ENCODE results near the gene CFD.
A peak's percentile ranks its signal among the peaks of the same experiment; 100 is the strongest.
"Not testable (repeated sequence)": the region's sequence is repeated elsewhere in the genome, so short reads cannot be mapped to it uniquely, and the experiment has no call there.

The CFD gene

GRCh38 chr19:858868-859843 is at the start of gene CFD:
CFD (plus strand) TSS chr19:859664; CDS start chr19:859690, 26 bp downstream.
- Mint-ChIP-seq H3K9me3 (no peaks in the 10 kb centered on the region), H3K4me1 (ENCODE audit: low read depth) (peaks cover 13% of the 10 kb centered on the region), H3K27ac (no peak within 1 kb of the TSS), H3K27me3 (peaks cover 7% of the 10 kb centered on the region), H3K4me3 (no peak within 1 kb of the TSS), H3K36me3 (ENCODE audit: low read depth) (no peaks in the 10 kb centered on the region)

GRCh38 chr19:810077-810855 is 49.2 kb upstream of the CFD start:
- no peaks in the 10 kb centered on the region for H3K9me3 Mint-ChIP-seq
- peaks cover 7% of the 10 kb centered on the region for H3K4me1 Mint-ChIP-seq (ENCODE audit: low read depth)
- no peaks in the 10 kb centered on the region for H3K27me3 Mint-ChIP-seq
- H3K27ac Mint-ChIP-seq: no peak overlapping the region
- peaks cover 59% of the 10 kb centered on the region for H3K36me3 Mint-ChIP-seq (ENCODE audit: low read depth)
- no peak overlapping the region for H3K4me3 Mint-ChIP-seq

- H3K27me3 Mint-ChIP-seq: no peaks in the 10 kb centered on the region
- peaks cover 7% of the 10 kb centered on the region for H3K4me1 Mint-ChIP-seq (ENCODE audit: low read depth)
- no peaks in the 10 kb centered on the region for H3K9me3 Mint-ChIP-seq
- no peak overlapping the region for H3K4me3 Mint-ChIP-seq
- H3K27ac Mint-ChIP-seq: no peak overlapping the region
- peaks cover 59% of the 10 kb centered on the region for H3K36me3 Mint-ChIP-seq (ENCODE audit: low read depth)
Measured at GRCh38 chr19:810883-811489, 48.5 kb upstream of the CFD start.

- Mint-ChIP-seq H3K27ac (no peak overlapping the region), H3K4me3 (no peak overlapping the region), H3K36me3 (ENCODE audit: low read depth) (peaks cover 62% of the 10 kb centered on the region), H3K9me3 (peaks cover 4% of the 10 kb centered on the region), H3K27me3 (no peaks in the 10 kb centered on the region), H3K4me1 (ENCODE audit: low read depth) (peaks cover 7% of the 10 kb centered on the region)
Measured at GRCh38 chr19:811506-812048, 47.9 kb upstream of the CFD start.

- Mint-ChIP-seq H3K27ac (no peak overlapping the region), H3K36me3 (ENCODE audit: low read depth) (peaks cover 61% of the 10 kb centered on the region), H3K4me1 (ENCODE audit: low read depth) (peaks cover 7% of the 10 kb centered on the region), H3K4me3 (no peak overlapping the region), H3K27me3 (no peaks in the 10 kb centered on the region), H3K9me3 (peaks cover 5% of the 10 kb centered on the region)
Measured at GRCh38 chr19:812049-812746, 47.3 kb upstream of the CFD start.

GRCh38 chr19:812747-813218 is 46.7 kb upstream of the CFD start:
- peaks cover under 1% of the 10 kb centered on the region for H3K4me1 Mint-ChIP-seq (ENCODE audit: low read depth)
- H3K9me3 Mint-ChIP-seq: peaks cover 5% of the 10 kb centered on the region
- H3K36me3 Mint-ChIP-seq (ENCODE audit: low read depth): peaks cover 55% of the 10 kb centered on the region
- H3K27ac Mint-ChIP-seq: no peak overlapping the region
- H3K27me3 Mint-ChIP-seq: no peaks in the 10 kb centered on the region
- no peak overlapping the region for H3K4me3 Mint-ChIP-seq

- no peaks in the 10 kb centered on the region for H3K4me1 Mint-ChIP-seq (ENCODE audit: low read depth)
- H3K9me3 Mint-ChIP-seq: peaks cover 5% of the 10 kb centered on the region
- peaks cover 52% of the 10 kb centered on the region for H3K36me3 Mint-ChIP-seq (ENCODE audit: low read depth)
- H3K4me3 Mint-ChIP-seq: no peak overlapping the region
- H3K27ac Mint-ChIP-seq: no peak overlapping the region
- no peaks in the 10 kb centered on the region for H3K27me3 Mint-ChIP-seq
Measured at GRCh38 chr19:813219-814151, 46.0 kb upstream of the CFD start.

- no peaks in the 10 kb centered on the region for H3K27me3 Mint-ChIP-seq
- H3K4me3 Mint-ChIP-seq: peak overlapping the region; percentile 13
- no peak overlapping the region for H3K27ac Mint-ChIP-seq
- no peaks in the 10 kb centered on the region for H3K4me1 Mint-ChIP-seq (ENCODE audit: low read depth)
- H3K36me3 Mint-ChIP-seq (ENCODE audit: low read depth): peaks cover 50% of the 10 kb centered on the region
- peaks cover 5% of the 10 kb centered on the region for H3K9me3 Mint-ChIP-seq
Measured at GRCh38 chr19:814152-815078, 45.0 kb upstream of the CFD start.

GRCh38 chr19:815079-815774 is 44.2 kb upstream of the CFD start:
- peak overlapping the region; percentile 13 for H3K4me3 Mint-ChIP-seq
- H3K27me3 Mint-ChIP-seq: no peaks in the 10 kb centered on the region
- peaks cover 42% of the 10 kb centered on the region for H3K36me3 Mint-ChIP-seq (ENCODE audit: low read depth)
- H3K9me3 Mint-ChIP-seq: peaks cover 5% of the 10 kb centered on the region
- no peak overlapping the region for H3K27ac Mint-ChIP-seq
- no peaks in the 10 kb centered on the region for H3K4me1 Mint-ChIP-seq (ENCODE audit: low read depth)

GRCh38 chr19:815775-816499 is 43.5 kb upstream of the CFD start:
- H3K27ac Mint-ChIP-seq: no peak overlapping the region

GRCh38 chr19:816500-816857 is 43.0 kb upstream of the CFD start:
- Mint-ChIP-seq H3K9me3 (peaks cover 5% of the 10 kb centered on the region), H3K4me1 (ENCODE audit: low read depth) (no peaks in the 10 kb centered on the region), H3K36me3 (ENCODE audit: low read depth) (peaks cover 35% of the 10 kb centered on the region), H3K27ac (no peak overlapping the region), H3K27me3 (no peaks in the 10 kb centered on the region), H3K4me3 (no peak overlapping the region)

More at GRCh38 chr19:815775-816499, 43.5 kb upstream of the CFD start:
- Mint-ChIP-seq H3K4me1 (ENCODE audit: low read depth) (no peaks in the 10 kb centered on the region), H3K36me3 (ENCODE audit: low read depth) (peaks cover 38% of the 10 kb centered on the region), H3K9me3 (peaks cover 5% of the 10 kb centered on the region), H3K4me3 (no peak overlapping the region), H3K27me3 (no peaks in the 10 kb centered on the region)

GRCh38 chr19:820212-820611 is 39.3 kb upstream of the CFD start:
- H3K36me3 Mint-ChIP-seq (ENCODE audit: low read depth): peaks cover 16% of the 10 kb centered on the region
- not testable (repeated sequence) for H3K4me3 Mint-ChIP-seq; H3K9me3 Mint-ChIP-seq; H3K27ac Mint-ChIP-seq; H3K4me1 Mint-ChIP-seq (ENCODE audit: low read depth); H3K27me3 Mint-ChIP-seq
